Ovary (tissue), 3 donors: Measurements from ENCODE around the gene PPIC.

Experiments used
- POLR2A ChIP-seq: fragments of 450-650 bp; IDR thresholded peaks from one replicate; pipeline ENCODE4 v1.6.1; 2017; ENCODE audit warnings: antibody characterized with exemption, mild to moderate bottlenecking, moderate library complexity
- TF ChIP-seq, protein P1 (sequence below), 3 donors: fragments of 450-650 bp in 2 of 3; fragments of 200-600 bp in 1 of 3; IDR thresholded peaks; one replicate each; pipeline versions ENCODE4 v1.5.1 to v1.8.0; 2016 to 2022; ENCODE audit warnings: antibody characterized with exemption in 3 of 3, mild to moderate bottlenecking in 1 of 3
- donor health status: DM: no; HTN: no; CAD: no.

DNA sequence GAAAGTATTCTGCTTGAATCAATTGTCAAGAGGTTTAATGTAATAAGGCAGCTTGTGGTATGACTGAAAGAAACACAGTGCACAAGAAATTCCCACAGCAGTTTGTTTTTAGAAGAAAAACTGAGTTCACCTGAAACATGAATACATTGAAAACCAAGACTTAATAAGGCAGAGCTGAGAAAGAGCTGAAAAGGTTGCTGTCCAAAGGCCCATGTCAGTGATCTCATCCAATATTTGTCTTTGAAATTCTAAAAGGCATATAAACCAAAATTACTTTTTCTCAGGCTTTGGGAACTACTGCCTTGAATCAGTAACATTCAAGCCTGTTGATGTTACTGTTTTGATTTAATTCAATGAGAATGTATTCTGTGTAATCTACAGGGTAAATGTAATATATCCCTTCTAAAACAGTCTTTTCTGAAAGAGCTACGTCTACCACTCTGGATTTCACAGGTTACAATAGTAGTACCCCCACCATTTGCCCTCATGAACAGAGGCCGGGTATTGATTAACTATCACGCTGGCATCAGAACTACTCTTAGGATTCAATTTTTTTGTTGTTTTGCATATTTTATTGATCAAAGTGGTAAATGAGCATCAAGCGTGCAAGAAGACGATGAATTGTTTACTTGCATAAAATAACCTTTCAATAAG is 57.8 kb downstream of the PPIC start:
- TF ChIP-seq, protein P1, sequence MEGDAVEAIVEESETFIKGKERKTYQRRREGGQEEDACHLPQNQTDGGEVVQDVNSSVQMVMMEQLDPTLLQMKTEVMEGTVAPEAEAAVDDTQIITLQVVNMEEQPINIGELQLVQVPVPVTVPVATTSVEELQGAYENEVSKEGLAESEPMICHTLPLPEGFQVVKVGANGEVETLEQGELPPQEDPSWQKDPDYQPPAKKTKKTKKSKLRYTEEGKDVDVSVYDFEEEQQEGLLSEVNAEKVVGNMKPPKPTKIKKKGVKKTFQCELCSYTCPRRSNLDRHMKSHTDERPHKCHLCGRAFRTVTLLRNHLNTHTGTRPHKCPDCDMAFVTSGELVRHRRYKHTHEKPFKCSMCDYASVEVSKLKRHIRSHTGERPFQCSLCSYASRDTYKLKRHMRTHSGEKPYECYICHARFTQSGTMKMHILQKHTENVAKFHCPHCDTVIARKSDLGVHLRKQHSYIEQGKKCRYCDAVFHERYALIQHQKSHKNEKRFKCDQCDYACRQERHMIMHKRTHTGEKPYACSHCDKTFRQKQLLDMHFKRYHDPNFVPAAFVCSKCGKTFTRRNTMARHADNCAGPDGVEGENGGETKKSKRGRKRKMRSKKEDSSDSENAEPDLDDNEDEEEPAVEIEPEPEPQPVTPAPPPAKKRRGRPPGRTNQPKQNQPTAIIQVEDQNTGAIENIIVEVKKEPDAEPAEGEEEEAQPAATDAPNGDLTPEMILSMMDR (IDR thresholded peaks at IDR 0.05), result no peak
- TF ChIP-seq POLR2A, result no peak
